ENCODE results near the gene NHSL1. TPM values are rescaled to one million over a fixed set of nuclear protein-coding genes. Genes with fewer than 3 reads are reported as not detected.

The NHSL1 gene
- total RNA-seq, 1 experiment from 2014 or later = 41.9 TPM

- Mint-ChIP-seq H3K4me3 (ENCODE audit: unreplicated experiment) (no peak overlapping the region), H3K4me1 (ENCODE audit: low read depth, unreplicated experiment) (peaks cover 2% of the 10 kb centered on the region), H3K9me3 (ENCODE audit: unreplicated experiment) (no peaks in the 10 kb centered on the region), H3K27ac (ENCODE audit: unreplicated experiment) (no peak overlapping the region), H3K36me3 (ENCODE audit: insufficient read depth, unreplicated experiment) (no peaks in the 10 kb centered on the region), H3K27me3 (ENCODE audit: insufficient read depth, unreplicated experiment) (no peaks in the 10 kb centered on the region)
- peaks cover 7% of the 10 kb centered on the region for H3K4me1 ChIP-seq
- intact Hi-C loops (cut with micrococcal nuclease; ENCODE audit: unreplicated experiment) = no loop called here
- ChIA-PET CTCF (interaction anchor here (0.6 kb wide), 1 partner anchor 47 kb away, joined by 3 read pairs; no protein-coding TSS in a partner anchor), POLR2A (no interaction called here)
- no peaks in the 10 kb centered on the region for H3K27me3 ChIP-seq (replicated peaks; ENCODE audit: control insufficient read depth, insufficient read depth, low read length)
- no peak for DNase-seq
- no peaks in the 10 kb centered on the region for H3K36me3 ChIP-seq (ENCODE audit: control insufficient read depth, insufficient read depth, low read length)
- BruUV-seq (replicated peaks) = no TSS peak
- no peak overlapping the region for H3K4me3 ChIP-seq (ENCODE audit: low read depth, low read length)
- TF ChIP-seq, protein P1, sequence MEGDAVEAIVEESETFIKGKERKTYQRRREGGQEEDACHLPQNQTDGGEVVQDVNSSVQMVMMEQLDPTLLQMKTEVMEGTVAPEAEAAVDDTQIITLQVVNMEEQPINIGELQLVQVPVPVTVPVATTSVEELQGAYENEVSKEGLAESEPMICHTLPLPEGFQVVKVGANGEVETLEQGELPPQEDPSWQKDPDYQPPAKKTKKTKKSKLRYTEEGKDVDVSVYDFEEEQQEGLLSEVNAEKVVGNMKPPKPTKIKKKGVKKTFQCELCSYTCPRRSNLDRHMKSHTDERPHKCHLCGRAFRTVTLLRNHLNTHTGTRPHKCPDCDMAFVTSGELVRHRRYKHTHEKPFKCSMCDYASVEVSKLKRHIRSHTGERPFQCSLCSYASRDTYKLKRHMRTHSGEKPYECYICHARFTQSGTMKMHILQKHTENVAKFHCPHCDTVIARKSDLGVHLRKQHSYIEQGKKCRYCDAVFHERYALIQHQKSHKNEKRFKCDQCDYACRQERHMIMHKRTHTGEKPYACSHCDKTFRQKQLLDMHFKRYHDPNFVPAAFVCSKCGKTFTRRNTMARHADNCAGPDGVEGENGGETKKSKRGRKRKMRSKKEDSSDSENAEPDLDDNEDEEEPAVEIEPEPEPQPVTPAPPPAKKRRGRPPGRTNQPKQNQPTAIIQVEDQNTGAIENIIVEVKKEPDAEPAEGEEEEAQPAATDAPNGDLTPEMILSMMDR (IDR thresholded peaks at IDR 0.05; ENCODE audit: insufficient read depth in 1 of 2, low read depth in 1 of 2, low read length in 1 of 2, severe bottlenecking in 1 of 2, unreplicated experiment in 1 of 2) = no peak
- H3K9me3 ChIP-seq = no peaks in the 10 kb centered on the region; the same call in 1 of the 2 replicates
Measured at GRCh38 chr6:138377042-138377441, 122.3 kb downstream of the NHSL1 start.

DNA sequence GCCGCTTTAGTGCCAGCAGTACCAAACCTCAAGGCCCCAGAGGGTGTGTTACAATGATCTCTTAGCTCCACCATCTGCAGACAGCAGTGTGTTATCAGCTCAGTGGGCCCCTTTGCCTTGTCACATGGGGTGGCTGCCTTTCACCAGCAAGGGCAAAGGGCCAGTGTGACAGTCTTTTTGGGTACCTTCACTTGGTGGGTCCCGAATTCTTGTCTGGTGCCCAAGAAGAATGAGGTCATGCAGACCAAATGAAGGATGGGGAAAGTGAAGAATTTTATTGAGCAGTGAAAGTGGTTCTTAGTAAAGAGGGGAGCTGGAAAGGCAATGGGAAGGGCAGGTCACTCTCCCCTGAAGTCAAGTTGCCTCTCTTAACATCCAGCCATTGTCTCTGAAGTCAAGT lies 124.5 kb downstream of the NHSL1 start:
- H3K27me3 ChIP-seq (replicated peaks; ENCODE audit: control insufficient read depth, insufficient read depth, low read length) = no peaks in the 10 kb centered on the region
- H3K27ac Mint-ChIP-seq (ENCODE audit: unreplicated experiment) = no peak overlapping the region
- no peaks in the 10 kb centered on the region for H3K36me3 ChIP-seq (ENCODE audit: control insufficient read depth, insufficient read depth, low read length)
- no peak for DNase-seq
- no peak overlapping the region for H3K4me3 Mint-ChIP-seq (ENCODE audit: unreplicated experiment)
- BruUV-seq (replicated peaks) = no TSS peak
- ChIA-PET CTCF (no interaction called here), POLR2A (no interaction called here)
- H3K4me1 Mint-ChIP-seq (ENCODE audit: low read depth, unreplicated experiment) = peaks cover 14% of the 10 kb centered on the region
- peaks cover 21% of the 10 kb centered on the region for H3K4me1 ChIP-seq
- H3K4me3 ChIP-seq (ENCODE audit: low read depth, low read length) = no peak overlapping the region
- H3K36me3 Mint-ChIP-seq (ENCODE audit: insufficient read depth, unreplicated experiment) = no peaks in the 10 kb centered on the region
- no peaks in the 10 kb centered on the region; the same call in 1 of the 2 replicates for H3K9me3 ChIP-seq
- H3K27me3 Mint-ChIP-seq (ENCODE audit: insufficient read depth, unreplicated experiment) = no peaks in the 10 kb centered on the region
- TF ChIP-seq, protein P1 (IDR thresholded peaks at IDR 0.05; ENCODE audit: insufficient read depth in 1 of 2, low read depth in 1 of 2, low read length in 1 of 2, severe bottlenecking in 1 of 2, unreplicated experiment in 1 of 2) = no peak
- intact Hi-C loops (cut with micrococcal nuclease; ENCODE audit: unreplicated experiment) = no loop called here
- H3K9me3 Mint-ChIP-seq (ENCODE audit: unreplicated experiment) = no peaks in the 10 kb centered on the region

DNA sequence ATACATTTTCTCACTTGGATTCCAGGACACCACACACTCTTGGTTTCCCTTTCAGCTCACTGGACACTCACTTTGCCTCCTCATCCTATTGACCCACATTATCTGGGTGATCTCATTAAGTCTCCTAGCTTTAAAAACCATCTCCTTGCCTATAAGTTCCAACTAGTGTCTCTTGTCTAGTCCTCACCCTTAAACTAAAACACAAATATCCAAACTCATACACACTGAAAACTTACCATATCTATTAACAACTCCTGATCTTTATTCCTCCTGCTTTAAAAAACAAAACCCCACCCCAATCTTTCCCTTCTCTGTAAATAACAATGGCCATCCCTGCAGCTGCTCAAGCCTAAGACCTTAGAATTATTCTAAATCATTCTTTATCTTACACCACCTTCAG lies 125.1 kb downstream of the NHSL1 start:
- no peaks in the 10 kb centered on the region for H3K27me3 Mint-ChIP-seq (ENCODE audit: insufficient read depth, unreplicated experiment)

More for the DNA sequence above, 125.1 kb downstream of the NHSL1 start:
- no peak overlapping the region for H3K27ac Mint-ChIP-seq (ENCODE audit: unreplicated experiment)
- H3K36me3 Mint-ChIP-seq (ENCODE audit: insufficient read depth, unreplicated experiment) = no peaks in the 10 kb centered on the region
- ChIA-PET POLR2A (no interaction called here), CTCF (no interaction called here)
- peaks cover 17% of the 10 kb centered on the region for H3K4me1 Mint-ChIP-seq (ENCODE audit: low read depth, unreplicated experiment)
- H3K4me1 ChIP-seq = peaks cover 21% of the 10 kb centered on the region
- BruUV-seq (replicated peaks) = no TSS peak
- no peaks in the 10 kb centered on the region for H3K9me3 Mint-ChIP-seq (ENCODE audit: unreplicated experiment)
- H3K4me3 ChIP-seq (ENCODE audit: low read depth, low read length) = no peak overlapping the region
- DNase-seq = no peak
- no peak overlapping the region for H3K4me3 Mint-ChIP-seq (ENCODE audit: unreplicated experiment)
- no peaks in the 10 kb centered on the region for H3K27me3 ChIP-seq (replicated peaks; ENCODE audit: control insufficient read depth, insufficient read depth, low read length)
- intact Hi-C loops (cut with micrococcal nuclease; ENCODE audit: unreplicated experiment) = no loop called here
- H3K9me3 ChIP-seq = no peaks in the 10 kb centered on the region
- TF ChIP-seq, protein P1 (IDR thresholded peaks at IDR 0.05; ENCODE audit: insufficient read depth in 1 of 2, low read depth in 1 of 2, low read length in 1 of 2, severe bottlenecking in 1 of 2, unreplicated experiment in 1 of 2) = no peak
- H3K36me3 ChIP-seq (ENCODE audit: control insufficient read depth, insufficient read depth, low read length) = no peaks in the 10 kb centered on the region
